Activated CD8-positive, alpha-beta T cell treated with anti-CD3 and anti-CD28 coated beads, Interleukin-2, amount 10 ng/mL, durations not matched to agents 7 days and 5 days (primary cell): ENCODE data around the gene RAD9B. TPM values are rescaled to one million over a fixed set of nuclear protein-coding genes. Genes with fewer than 3 reads are reported as not detected.
"Not testable (repeated sequence)": the region's sequence is repeated elsewhere in the genome, so short reads cannot be mapped to it uniquely, and the experiment has no call there.

Experiments
- ATAC-seq: fragments of 150-1000 bp; cut with Tn5 transposase; one replicate; pipeline ENCODE4 v1.10.0; 2021; ENCODE audit warnings: moderate library complexity
- CTCF ChIA-PET: fragments of 350-600 bp; sonication (Branson Sonifier 250); formaldehyde crosslinking; loops from one replicate; lab custom pipeline; 2021; ENCODE audit warnings: antibody characterized with exemption; lab: Charles Lee
- POLR2A ChIA-PET: fragments of 350-600 bp; sonication (Branson Sonifier 250); formaldehyde crosslinking; loops from one replicate; lab custom pipeline; 2021; ENCODE audit warnings: antibody characterized with exemption; lab: Charles Lee
- DNase-seq: peaks from one replicate; pipeline ENCODE4 v3.0.0-alpha.2; 2020
- H3K27ac Mint-ChIP-seq: one replicate; pipeline ENCODE4 v1.8.0; 2021; ENCODE audit warnings: mild to moderate bottlenecking, mixed read lengths
- H3K27me3 Mint-ChIP-seq: one replicate; pipeline ENCODE4 v1.8.0; 2021; ENCODE audit warnings: low read depth, mixed read lengths
- H3K36me3 Mint-ChIP-seq: one replicate; pipeline ENCODE4 v1.8.0; 2021; ENCODE audit warnings: low read depth, mixed read lengths
- H3K4me1 Mint-ChIP-seq: one replicate; pipeline ENCODE4 v1.8.0; 2021; ENCODE audit warnings: low read depth, mixed read lengths
- H3K4me3 Mint-ChIP-seq: one replicate; pipeline ENCODE4 v1.8.0; 2021; ENCODE audit warnings: mild to moderate bottlenecking, mixed read lengths
- H3K9me3 Mint-ChIP-seq: one replicate; pipeline ENCODE4 v1.8.0; 2022; ENCODE audit warnings: mixed read lengths; ENCODE audit not compliant: insufficient read depth
- total RNA-seq, 2 experiments: library from RNA; stranded (reverse); gene quantifications; one replicate each; pipeline ENCODE4 v1.2.3, GENCODE V29; 2021

Gene RAD9B
- total RNA-seq, 2 experiments from 2014 or later, result 0.68 to 2.3 TPM

DNA sequence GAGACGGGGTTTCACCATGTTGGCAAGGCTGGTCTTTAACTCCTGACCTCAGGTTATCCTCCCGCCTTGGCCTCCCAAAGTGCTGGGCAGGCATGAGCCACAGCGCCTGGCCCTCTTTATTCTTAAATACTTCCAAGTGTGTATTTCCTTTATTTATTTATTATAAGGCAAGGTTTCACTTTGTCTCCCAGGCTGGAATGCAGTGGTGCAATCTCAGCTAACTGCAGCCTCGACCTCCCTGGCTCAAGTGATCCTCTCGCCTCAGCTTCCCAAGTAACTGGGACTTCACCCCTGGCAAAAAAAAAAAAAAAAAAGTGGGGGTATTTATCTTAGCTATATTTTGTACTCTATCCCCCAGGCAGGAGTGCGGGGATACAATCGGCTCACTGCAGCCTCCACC, 26.7 kb upstream of the RAD9B start:
- H3K27ac Mint-ChIP-seq, result no peak overlapping the region
- no peaks in the 10 kb centered on the region for H3K27me3 Mint-ChIP-seq
- ATAC-seq (no peak), DNase-seq (no peak)
- H3K4me3 Mint-ChIP-seq, result no peak overlapping the region
- ChIA-PET CTCF (interaction anchor here (1.4 kb wide), 1 partner anchor 126 kb away, joined by 5 read pairs; no protein-coding TSS in a partner anchor), POLR2A (interaction anchor here (0.7 to 1.6 kb wide), 2 partner anchors 27 to 73 kb away, joined by 3 read pairs; partner anchors contain the start of gene RAD9B)
- H3K9me3 Mint-ChIP-seq, result no peaks in the 10 kb centered on the region
- H3K36me3 Mint-ChIP-seq, result peaks cover 27% of the 10 kb centered on the region
- peaks cover 4% of the 10 kb centered on the region for H3K4me1 Mint-ChIP-seq

DNA sequence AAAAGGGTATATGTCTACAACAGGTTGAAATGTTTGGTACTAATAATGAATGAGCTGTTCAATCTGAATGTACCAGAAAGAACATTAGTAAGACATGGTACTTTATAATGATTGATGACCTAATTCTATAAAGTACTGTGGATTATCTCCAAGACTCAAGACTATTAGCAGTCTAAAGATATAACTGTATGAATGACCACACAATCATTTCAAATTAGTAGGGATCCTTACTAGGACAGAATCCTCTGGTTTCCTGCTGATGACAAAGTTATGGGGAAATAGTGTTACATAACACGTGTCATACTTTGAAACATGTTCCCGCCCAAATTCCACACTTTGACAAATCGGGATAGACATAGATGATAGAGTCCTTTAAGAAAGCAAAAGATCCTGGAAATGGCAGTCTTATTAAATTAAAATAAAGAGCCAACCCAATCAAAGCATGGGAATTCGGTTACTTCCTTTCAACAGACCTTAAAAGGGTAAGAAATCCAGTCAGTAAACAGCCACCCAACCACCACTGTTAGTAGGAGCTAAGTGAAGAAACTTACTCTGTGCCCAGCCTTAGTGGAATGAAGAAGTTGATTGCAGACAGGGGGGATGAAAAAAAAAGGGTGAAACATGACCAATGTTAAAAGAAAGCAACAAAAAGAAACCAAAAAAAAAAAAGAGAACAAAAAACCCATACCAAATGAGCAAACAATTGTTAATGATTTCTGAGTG, 3.0 kb upstream of the RAD9B start:
- ChIA-PET POLR2A (interaction anchor here (1.5 to 5.1 kb wide), 2 partner anchors 30 to 49 kb away, joined by 4 to 42 read pairs; partner anchors contain the start of genes ARPC3, FAM216A and GPN3), CTCF (interaction anchor here (0.7 to 19.2 kb wide), 3 partner anchors 29 to 103 kb away, joined by 3 to 266 read pairs (median 70); partner anchors contain the start of genes FAM216A and GPN3)
- H3K27ac Mint-ChIP-seq, result peak overlapping the region; percentile 50
- peaks cover 56% of the 10 kb centered on the region for H3K36me3 Mint-ChIP-seq
- H3K9me3 Mint-ChIP-seq, result peaks cover 3% of the 10 kb centered on the region
- DNase-seq (no peak), ATAC-seq (no peak)
- no peaks in the 10 kb centered on the region for H3K27me3 Mint-ChIP-seq
- peak overlapping the region; percentile 54 for H3K4me3 Mint-ChIP-seq
- H3K4me1 Mint-ChIP-seq, result peaks cover 47% of the 10 kb centered on the region

DNA sequence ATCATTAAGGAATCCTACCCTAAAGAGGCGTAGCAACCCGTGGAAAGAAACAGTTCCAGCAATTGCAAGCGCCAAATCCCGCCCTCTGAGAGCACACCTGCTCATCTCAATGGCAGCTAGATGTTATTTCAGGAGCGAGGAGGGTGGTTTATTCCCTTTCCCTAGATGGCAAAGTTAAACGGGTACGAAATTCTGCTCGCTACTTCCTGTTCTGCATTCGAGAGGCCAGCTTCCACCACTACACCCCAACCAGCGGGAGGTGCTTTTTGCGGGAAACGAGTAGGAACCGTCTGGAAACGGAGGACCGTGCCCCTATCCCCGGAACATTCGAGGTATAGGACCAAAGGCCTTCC, 756 bp upstream of the RAD9B start:
- ChIA-PET CTCF (interaction anchor here (1.0 to 19.2 kb wide), 8 partner anchors 11 to 101 kb away, joined by 3 to 266 read pairs (median 6); partner anchors contain the start of genes ARPC3, FAM216A and GPN3), POLR2A (interaction anchor here (0.6 to 5.1 kb wide), 10 partner anchors 9 to 105 kb away, joined by 3 to 42 read pairs (median 6); partner anchors contain the start of genes ARPC3, FAM216A and GPN3)
- Mint-ChIP-seq H3K4me1 (peaks cover 43% of the 10 kb centered on the region), H3K27ac (peak overlapping the region; percentile 99), H3K9me3 (peaks cover 3% of the 10 kb centered on the region), H3K36me3 (peaks cover 45% of the 10 kb centered on the region), H3K4me3 (peak overlapping the region; percentile 97), H3K27me3 (no peaks in the 10 kb centered on the region)
- ATAC-seq, result no peak
- DNase-seq, result no peak

DNA sequence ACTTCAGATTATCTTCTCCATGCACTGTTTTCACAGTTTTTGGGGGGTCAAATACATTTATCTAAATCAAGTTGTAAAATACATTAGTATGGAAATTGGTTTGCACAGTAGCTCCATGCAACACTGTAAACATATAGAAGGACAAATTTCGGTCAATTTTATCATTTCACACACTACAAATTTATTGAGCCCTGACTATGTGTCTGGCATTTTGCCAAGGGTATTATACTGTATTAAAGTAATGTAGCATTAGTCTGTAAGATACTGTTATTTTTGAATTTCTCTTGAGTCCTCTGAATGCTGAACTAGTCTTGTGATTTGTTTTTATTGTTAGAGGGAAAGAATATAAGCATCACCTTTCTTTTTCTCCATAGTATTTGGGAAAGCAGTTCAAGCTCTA, 1.3 kb downstream of the RAD9B start:
- H3K27me3 Mint-ChIP-seq, result no peaks in the 10 kb centered on the region
- peaks cover 41% of the 10 kb centered on the region for H3K36me3 Mint-ChIP-seq
- no peak for ATAC-seq
- peaks cover 36% of the 10 kb centered on the region for H3K4me1 Mint-ChIP-seq
- peak overlapping the region; percentile 99 for H3K27ac Mint-ChIP-seq
- no peak for DNase-seq
- H3K4me3 Mint-ChIP-seq, result peak overlapping the region; percentile 9
- peaks cover 3% of the 10 kb centered on the region for H3K9me3 Mint-ChIP-seq
- ChIA-PET CTCF (interaction anchor here (0.7 to 19.2 kb wide), 5 partner anchors 10 to 99 kb away, joined by 3 to 266 read pairs (median 13); partner anchors contain the start of genes ARPC3, FAM216A and GPN3), POLR2A (interaction anchor here (0.6 to 5.1 kb wide), 3 partner anchors 35 to 215 kb away, joined by 6 to 42 read pairs (median 28); partner anchors contain the start of genes ARPC3, FAM216A and GPN3)

DNA sequence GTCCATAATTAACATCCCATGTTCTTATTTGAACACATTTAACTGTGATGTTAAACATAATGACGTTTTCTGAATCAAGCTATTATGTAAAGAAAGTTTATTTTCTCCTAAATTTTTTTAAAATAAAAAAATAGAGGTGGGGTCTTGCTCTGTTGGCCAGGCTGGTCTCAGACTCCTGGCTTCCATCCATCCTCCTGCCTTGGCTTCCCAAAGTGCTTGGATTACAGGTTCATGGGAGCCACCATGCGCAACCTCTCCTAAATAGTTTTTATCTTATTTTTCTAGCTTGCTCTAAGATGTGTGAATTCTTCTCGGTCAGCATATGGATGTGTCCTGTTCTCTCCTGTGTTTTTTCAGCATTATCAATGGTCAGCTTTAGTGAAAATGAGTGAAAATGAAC, 3.2 kb downstream of the RAD9B start:
- POLR2A ChIA-PET, result no interaction called here

DNA sequence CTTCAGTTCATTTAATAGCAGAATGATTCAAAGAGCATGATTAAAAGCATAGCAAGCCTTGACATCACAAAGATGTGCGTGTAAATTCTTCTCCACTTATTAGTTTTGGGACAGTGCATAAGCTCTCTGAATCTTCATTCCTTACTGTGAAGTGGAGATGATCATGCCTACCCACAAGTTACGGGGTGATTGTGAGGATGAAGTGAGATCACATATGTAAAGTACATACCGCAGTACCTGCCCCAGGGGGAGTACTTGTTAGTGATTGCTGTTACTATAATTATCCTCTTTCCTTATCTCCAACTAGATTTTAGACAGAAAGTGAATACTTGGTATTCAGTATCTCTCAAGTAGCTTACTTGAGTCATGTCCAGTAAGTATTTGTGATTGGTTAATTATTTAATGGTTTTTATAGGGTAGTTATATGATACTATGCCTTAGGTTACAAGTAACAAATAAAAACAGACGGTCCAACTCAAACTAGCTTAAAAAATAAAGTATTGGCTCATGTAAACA, 6.0 kb downstream of the RAD9B start:
- H3K4me1 Mint-ChIP-seq, result peaks cover 4% of the 10 kb centered on the region
- ChIA-PET CTCF (interaction anchor here (1.0 to 19.2 kb wide), 4 partner anchors 36 to 94 kb away, joined by 3 to 266 read pairs (median 8); partner anchors contain the start of genes FAM216A and GPN3), POLR2A (no interaction called here)
- ATAC-seq (no peak), DNase-seq (no peak)
- H3K4me3 Mint-ChIP-seq, result no peak overlapping the region
- H3K9me3 Mint-ChIP-seq, result no peaks in the 10 kb centered on the region
- peaks cover 9% of the 10 kb centered on the region for H3K27me3 Mint-ChIP-seq
- H3K36me3 Mint-ChIP-seq, result peaks cover 6% of the 10 kb centered on the region
- no peak overlapping the region for H3K27ac Mint-ChIP-seq

More for the DNA sequence above, 3.2 kb downstream of the RAD9B start:
- Mint-ChIP-seq H3K4me3 (no peak overlapping the region), H3K9me3 (peaks cover 3% of the 10 kb centered on the region), H3K4me1 (peaks cover 22% of the 10 kb centered on the region), H3K27me3 (peaks cover 3% of the 10 kb centered on the region), H3K27ac (no peak overlapping the region), H3K36me3 (peaks cover 27% of the 10 kb centered on the region)
- DNase-seq (no peak), ATAC-seq (no peak)
- CTCF ChIA-PET, result interaction anchor here (19.2 kb wide), 1 partner anchor 97 kb away, joined by 266 read pairs; no protein-coding TSS in a partner anchor

DNA sequence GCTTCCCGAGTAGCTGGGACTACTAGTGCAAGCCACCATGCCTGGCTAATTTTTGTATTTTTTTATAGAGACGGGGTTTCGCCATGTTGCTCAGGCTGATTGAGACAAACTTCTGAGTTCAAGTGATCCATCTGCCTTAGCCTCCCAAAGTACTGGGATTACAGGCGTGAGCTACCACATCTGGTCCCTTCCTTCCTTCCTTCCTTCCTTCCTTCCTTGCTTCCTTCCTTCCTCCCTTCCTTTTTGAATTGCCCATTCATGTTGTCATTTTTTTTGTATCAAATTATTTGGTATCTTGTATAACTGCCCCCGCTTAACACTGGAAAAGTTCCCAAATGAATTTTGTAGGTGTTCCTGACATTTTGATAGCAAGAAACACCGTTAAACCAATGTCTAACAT, 11.7 kb downstream of the RAD9B start:
- ATAC-seq (no peak), DNase-seq (no peak)
- no peaks in the 10 kb centered on the region for H3K36me3 Mint-ChIP-seq
- ChIA-PET POLR2A (interaction anchor here (0.6 kb wide), 2 partner anchors 36 to 46 kb away, joined by 3 read pairs; partner anchors contain the start of genes FAM216A and GPN3), CTCF (interaction anchor here (1.1 to 19.2 kb wide), 11 partner anchors 10 to 314 kb away, joined by 3 to 266 read pairs (median 4); partner anchors contain the start of genes ARPC3 and TCTN1)
- H3K4me1 Mint-ChIP-seq, result peaks cover 2% of the 10 kb centered on the region
- no peak overlapping the region for H3K4me3 Mint-ChIP-seq
- H3K27ac Mint-ChIP-seq, result no peak overlapping the region
- H3K9me3 Mint-ChIP-seq, result no peaks in the 10 kb centered on the region
- peaks cover 11% of the 10 kb centered on the region for H3K27me3 Mint-ChIP-seq

DNA sequence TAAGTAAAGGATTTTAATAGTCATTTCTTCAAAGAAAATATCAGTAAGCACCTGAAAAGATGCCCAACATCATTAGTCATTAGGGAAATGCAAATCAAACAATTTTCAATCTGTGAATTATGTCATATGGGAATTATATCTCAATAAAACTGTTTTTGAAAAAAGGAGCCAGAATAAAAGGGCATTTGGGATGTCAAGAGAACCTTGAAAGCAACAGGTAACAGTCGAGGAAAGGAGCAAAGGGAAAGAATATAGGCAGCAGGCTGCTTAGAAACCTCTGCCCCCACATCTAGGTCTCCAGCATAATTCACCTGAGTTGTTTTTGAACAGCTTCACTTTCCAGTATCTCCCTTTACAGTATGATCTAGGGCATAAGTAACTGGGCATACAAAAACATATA, 12.2 kb downstream of the RAD9B start:
- Mint-ChIP-seq H3K36me3 (no peaks in the 10 kb centered on the region), H3K4me3 (no peak overlapping the region), H3K27me3 (peaks cover 11% of the 10 kb centered on the region), H3K4me1 (peaks cover 2% of the 10 kb centered on the region), H3K27ac (no peak overlapping the region), H3K9me3 (no peaks in the 10 kb centered on the region)
- no peak for ATAC-seq
- POLR2A ChIA-PET, result no interaction called here
- no peak for DNase-seq
- CTCF ChIA-PET, result interaction anchor here (1.2 to 19.2 kb wide), 5 partner anchors 11 to 184 kb away, joined by 3 to 266 read pairs (median 13); partner anchors contain the start of gene ARPC3

DNA sequence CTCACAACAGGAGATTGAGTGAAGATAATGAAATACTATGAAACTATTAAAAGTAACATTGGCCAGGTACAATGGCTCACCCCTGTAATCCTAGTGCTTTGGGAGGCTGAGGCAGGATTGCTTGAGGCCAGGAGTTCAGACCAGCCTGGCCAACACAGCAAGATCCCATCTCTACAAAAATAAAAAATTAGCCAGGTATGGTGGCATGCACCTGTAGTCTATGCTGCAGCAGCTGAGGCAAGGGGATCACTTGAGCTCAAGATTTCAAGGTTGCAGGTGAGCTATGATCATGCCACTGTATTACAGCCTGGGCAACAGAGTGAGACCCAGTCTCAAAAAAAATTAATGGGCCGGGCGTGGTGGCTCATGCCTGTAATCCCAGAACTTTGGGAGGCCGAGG, 14.9 kb downstream of the RAD9B start:
- Mint-ChIP-seq H3K36me3 (no peaks in the 10 kb centered on the region), H3K4me1 (peaks cover 2% of the 10 kb centered on the region), H3K27me3 (peaks cover 2% of the 10 kb centered on the region), H3K4me3 (no peak overlapping the region), H3K27ac (no peak overlapping the region), H3K9me3 (no peaks in the 10 kb centered on the region)
- POLR2A ChIA-PET, result no interaction called here
- CTCF ChIA-PET, result interaction anchor here (4.7 kb wide), 1 partner anchor 85 kb away, joined by 29 read pairs; no protein-coding TSS in a partner anchor
- ATAC-seq (no peak), DNase-seq (no peak)

DNA sequence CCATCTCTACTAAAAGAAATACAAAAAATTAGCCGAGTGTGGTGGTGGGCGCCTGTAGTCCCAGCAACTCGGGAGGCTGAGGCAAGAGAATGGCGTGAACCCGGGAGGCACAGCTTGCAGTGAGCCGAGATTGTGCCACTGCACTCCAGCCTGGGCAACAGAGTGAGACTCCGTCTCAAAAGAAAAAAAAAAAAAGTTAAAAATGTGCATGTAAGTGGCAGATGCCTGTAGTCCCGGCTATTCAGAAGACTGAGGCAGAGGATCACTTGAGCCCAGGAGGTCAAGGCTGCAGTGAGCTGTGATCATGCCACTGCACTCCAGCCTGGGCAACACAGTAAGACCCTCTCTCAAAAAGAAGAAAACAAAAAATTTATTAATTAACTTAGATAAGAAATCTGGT, 15.9 kb downstream of the RAD9B start:
- H3K4me3 Mint-ChIP-seq, DNase-seq, H3K27me3 Mint-ChIP-seq, H3K27ac Mint-ChIP-seq, H3K36me3 Mint-ChIP-seq, POLR2A ChIA-PET, H3K9me3 Mint-ChIP-seq, ATAC-seq, H3K4me1 Mint-ChIP-seq: not testable (repeated sequence)
- CTCF ChIA-PET, result interaction anchor here (0.7 to 4.7 kb wide), 2 partner anchors 19 to 84 kb away, joined by 3 to 29 read pairs; no protein-coding TSS in a partner anchor
